Right lobe of liver (tissue), 6 donors: ENCODE measurements around the gene ATOH8. TPM values are rescaled to one million over a fixed set of nuclear protein-coding genes. Genes with fewer than 3 reads are reported as not detected.

Source experiments
- ATAC-seq, 4 donors: fragments of 200-7000 bp; cut with Tn5 transposase; one replicate each; pipeline ENCODE4 v1.9.1; 2020; ENCODE audit warnings: mild to moderate bottlenecking in 4 of 4, moderate library complexity in 4 of 4
- DNase-seq, 3 donors: peaks; one replicate each; pipeline ENCODE4 v3.0.0-alpha.2; 2020
- H3K27ac ChIP-seq, 3 donors: fragments of 200-600 bp; one replicate each; pipeline ENCODE4 v1.8.0; 2022
- H3K27me3 ChIP-seq, 2 donors: fragments of 200-600 bp; one replicate each; pipeline ENCODE4 v1.8.0; 2022
- H3K36me3 ChIP-seq, 4 donors: fragments of 200-600 bp; sonication (generic) in 1 of 4; one replicate each; pipeline versions ENCODE4 v1.5.1 to v1.8.0; 2017 to 2022; ENCODE audit warnings: control low read depth in 1 of 4
- H3K4me1 ChIP-seq, 4 donors: fragments of 200-600 bp; sonication (generic) in 1 of 4; one replicate each; pipeline versions ENCODE4 v1.5.1 to v1.8.0; 2017 to 2022; ENCODE audit warnings: control low read depth in 1 of 4
- H3K4me3 ChIP-seq, 3 donors: fragments of 200-600 bp; one replicate each; pipeline ENCODE4 v1.8.0; 2022
- H3K9me3 ChIP-seq, 4 donors: fragments of 200-600 bp; sonication (generic) in 1 of 4; one replicate each; pipeline versions ENCODE4 v1.5.1 to v1.8.0; 2017 to 2022; ENCODE audit warnings: control low read depth in 1 of 4
- CTCF ChIP-seq, 4 donors: fragments of 200-600 bp in 3 of 4; fragments of 450-650 bp in 1 of 4; IDR thresholded peaks; one replicate each; pipeline versions ENCODE4 v1.5.1 to v1.8.0; 2016 to 2022; ENCODE audit warnings: antibody characterized with exemption in 4 of 4, mild to moderate bottlenecking in 2 of 4
- POLR2A ChIP-seq: fragments of 450-650 bp; IDR thresholded peaks from one replicate; pipeline ENCODE4 v1.6.1; 2017; ENCODE audit warnings: antibody characterized with exemption, mild to moderate bottlenecking
- WGBS: methylation state at CpG from one replicate; pipeline ENCODE4 v1.1.6; 2018; ENCODE audit warnings: low coverage, low lambda C conversion rate; ENCODE audit not compliant: insufficient coverage; ENCODE audit errors: missing lambda C conversion rate; 5-methylcytosine and 5-hydroxymethylcytosine counted together
- intact Hi-C, 2 donors: fragments of 100-400 bp; cut with DNase I; formaldehyde crosslinking; loops; one replicate each; pipeline versions ENCODE4 v1.11.2 to v1.14.1; 2022
- total RNA-seq, 6 experiments: library from RNA; depleted of rRNA in 2 of 6; stranded (reverse); fragments of >200 nt in 2 of 6; fragmentation: NEBNext Ultra II Directional in 3 of 6; extraction: Animal tissue kit (Norgen Biotek cat#: 25700) in 3 of 6; gene quantifications; one replicate each; pipeline versions ENCODE4 v1.1.0 to v1.2.4, GENCODE V29; 2016 to 2023
- donor health status: DM: no; HTN: yes; CAD: no.
- donor health status: DM: no; HTN: no; CAD: no.
- donor health status: DM: no; HTN: no; CAD: no.
- donor health status: DM: no; HTN: yes; CAD: no.
- donor health status: DM: no; HTN: yes; CAD: no.

Gene ATOH8
- total RNA-seq, 6 experiments from 2014 or later: 5.3 to 78.0 (median 46.2) TPM

- peaks cover 0 to 40% (median 3%) of the 10 kb centered on the region in 4 donors for H3K36me3 ChIP-seq
- ATAC-seq (no peak), DNase-seq (peak in 1 of 3 donors; percentile 29)
- H3K9me3 ChIP-seq: no peaks in the 10 kb centered on the region
- 60% methylated on average over 1 of the region's 12 CpGs for WGBS
- H3K27ac ChIP-seq: no peak overlapping the region
- TF ChIP-seq POLR2A (no peak), CTCF (IDR thresholded peaks at IDR 0.05) (peak in 1 of 4 donors; percentile 12)
- peaks cover 0 to 59% (median 22%) of the 10 kb centered on the region in 4 donors for H3K4me1 ChIP-seq
- H3K4me3 ChIP-seq: no peak overlapping the region
- H3K27me3 ChIP-seq: no peaks in the 10 kb centered on the region
- intact Hi-C loops: no loop called here
Measured at GRCh38 chr2:85769236-85769982, 15.6 kb downstream of the ATOH8 start.

DNA sequence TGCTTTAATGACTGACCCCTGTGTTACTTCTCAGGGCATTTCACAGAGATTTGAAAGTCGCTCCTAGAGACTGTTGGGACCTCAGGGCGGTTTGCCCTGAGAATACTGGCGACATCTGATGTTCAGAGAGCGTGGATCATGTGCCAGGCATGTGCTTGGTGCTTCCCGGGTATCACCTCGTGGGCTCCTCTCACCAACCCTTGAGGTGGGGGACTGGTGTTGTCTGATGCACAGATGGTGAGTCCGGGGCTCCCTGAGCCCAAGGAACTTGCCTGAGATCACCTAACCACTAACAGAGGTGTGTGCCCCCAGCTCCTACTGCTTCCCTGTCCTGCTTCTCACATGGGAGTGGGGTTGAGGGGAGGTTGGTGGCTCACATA, 16.2 kb downstream of the ATOH8 start:
- 25% methylated on average over 2 of the region's 7 CpGs for WGBS

DNA sequence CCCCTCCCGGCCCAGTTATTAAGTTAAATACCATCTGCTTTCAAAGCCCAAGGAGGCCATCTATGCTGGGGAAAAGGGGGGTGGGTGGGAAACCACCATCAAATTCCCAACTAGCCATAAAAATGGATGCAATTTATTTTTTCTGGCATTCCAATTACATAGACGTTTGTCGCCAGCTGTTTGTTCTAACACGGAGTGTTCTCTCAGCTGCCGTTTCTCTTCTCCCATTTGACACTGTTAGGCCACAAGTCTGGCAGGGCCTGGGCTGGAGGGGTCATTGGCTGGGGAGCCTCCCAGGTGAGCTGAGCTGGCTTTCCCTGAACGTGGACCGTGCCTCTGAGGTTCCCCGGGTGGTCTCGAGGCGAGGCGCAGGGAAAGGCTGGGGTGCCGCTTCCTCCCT, 16.6 kb downstream of the ATOH8 start:
- H3K27ac ChIP-seq: no peak overlapping the region
- no peak overlapping the region for H3K4me3 ChIP-seq
- ATAC-seq (no peak), DNase-seq (peak in 1 of 3 donors; percentile 52)
- peaks cover 0 to 59% (median 22%) of the 10 kb centered on the region in 4 donors for H3K4me1 ChIP-seq
- H3K27me3 ChIP-seq: no peaks in the 10 kb centered on the region
- no peak for TF ChIP-seq CTCF (IDR thresholded peaks at IDR 0.05)
- TF ChIP-seq POLR2A: no peak
- intact Hi-C loops: no loop called here
- H3K9me3 ChIP-seq: no peaks in the 10 kb centered on the region
- WGBS: 54% methylated on average over 11 of the region's 12 CpGs
- H3K36me3 ChIP-seq: peaks cover 0 to 31% (median 3%) of the 10 kb centered on the region in 4 donors

More for the DNA sequence above, 16.2 kb downstream of the ATOH8 start:
- Histone ChIP-seq H3K27ac (no peak overlapping the region), H3K27me3 (no peaks in the 10 kb centered on the region), H3K4me1 (peaks cover 0 to 59% (median 22%) of the 10 kb centered on the region in 4 donors), H3K36me3 (peaks cover 0 to 35% (median 3%) of the 10 kb centered on the region in 4 donors), H3K9me3 (no peaks in the 10 kb centered on the region), H3K4me3 (no peak overlapping the region)
- ATAC-seq (no peak), DNase-seq (peak in 1 of 3 donors; percentile 24)
- intact Hi-C loops: no loop called here
- no peak for TF ChIP-seq CTCF (IDR thresholded peaks at IDR 0.05)
- no peak for TF ChIP-seq POLR2A

DNA sequence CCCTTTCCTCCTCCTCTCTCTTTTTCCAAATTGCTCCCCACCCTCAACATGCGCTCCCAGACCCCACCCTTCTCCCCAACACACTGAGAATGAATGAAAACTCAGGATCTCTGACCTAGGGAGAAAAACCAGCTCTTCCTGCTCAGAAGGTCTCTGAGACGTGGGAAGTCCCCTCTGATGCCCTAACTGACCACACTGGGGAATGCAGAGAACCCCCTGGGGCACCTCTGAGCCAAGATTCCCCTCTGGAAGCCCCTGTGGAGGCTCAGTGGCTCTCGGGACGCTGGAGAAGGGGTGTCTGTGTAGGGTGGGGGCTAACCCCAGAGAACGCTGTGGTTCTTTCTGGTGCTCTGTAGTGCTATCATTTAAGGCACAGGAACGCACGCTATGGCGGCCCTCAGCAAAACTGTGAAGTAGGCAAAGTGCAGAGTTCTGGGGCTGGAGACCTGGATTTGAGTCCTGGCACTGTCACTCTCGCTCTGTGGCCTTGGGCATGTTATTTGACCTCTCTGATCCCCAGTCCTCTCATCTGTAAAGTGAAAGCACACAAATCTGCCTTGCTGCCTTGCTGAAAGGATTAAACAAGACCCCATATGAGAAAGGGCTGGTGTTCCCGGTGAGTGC, 17.1 kb downstream of the ATOH8 start:
- no peaks in the 10 kb centered on the region for H3K9me3 ChIP-seq
- TF ChIP-seq CTCF (IDR thresholded peaks at IDR 0.05) (no peak), POLR2A (no peak)

More for the DNA sequence above, 17.1 kb downstream of the ATOH8 start:
- Histone ChIP-seq H3K4me1 (peaks cover 0 to 60% (median 22%) of the 10 kb centered on the region in 4 donors), H3K27ac (peak overlapping the region in 1 of 3 donors; percentile 77), H3K27me3 (no peaks in the 10 kb centered on the region), H3K4me3 (no peak overlapping the region), H3K36me3 (peaks cover 0 to 25% (median 3%) of the 10 kb centered on the region in 4 donors)
- DNase-seq: peak in 1 of 3 donors; percentile 23
- intact Hi-C loops: no loop called here
- ATAC-seq: peak in 1 of 4 donors; percentile 25
- WGBS: 66% methylated on average over 6 of the region's 10 CpGs
